Measurements from ENCODE around the gene KCNB1. TPM values are rescaled to one million over a fixed set of nuclear protein-coding genes. Genes with fewer than 3 reads are reported as not detected.

The KCNB1 gene
- total and polyA plus RNA-seq, 2 donors (not counting 1 experiment from before 2014, with no cell fraction given): under 0.01 to 0.07 TPM

- Histone ChIP-seq H3K9ac (ENCODE audit: insufficient read depth, low read length) (no peak overlapping the region), H3K4me3 (replicated peaks in 1 of 4; ENCODE audit: control extremely low read depth in 1 of 4, insufficient read depth in 1 of 4, low read depth in 3 of 4, low read length in 4 of 4) (no peak overlapping the region), H3K27ac (ENCODE audit: insufficient read depth, low read length) (no peak overlapping the region), H3K4me1 (ENCODE audit: control insufficient read depth, extremely low read depth, insufficient read depth, low read length) (no peaks in the 10 kb centered on the region), H2AFZ (ENCODE audit: low read length) (no peak overlapping the region), H3K36me3 (ENCODE audit: control insufficient read depth, insufficient read depth, low read length) (no peaks in the 10 kb centered on the region), H3K79me2 (ENCODE audit: control insufficient read depth, insufficient read depth, low read length) (no peaks in the 10 kb centered on the region), H3K4me2 (ENCODE audit: extremely low read depth, insufficient read depth, low read length) (no peak overlapping the region), H3K9me3 (ENCODE audit: control insufficient read depth, insufficient read depth, low read depth, low read length) (no peaks in the 10 kb centered on the region), H3K27me3 (ENCODE audit: control insufficient read depth, insufficient read depth, low read length) (peaks cover 22% of the 10 kb centered on the region), H4K20me1 (ENCODE audit: control insufficient read depth, extremely low read depth, insufficient read depth, low read length) (no peaks in the 10 kb centered on the region)
- no peak for TF ChIP-seq EZH2 (IDR thresholded peaks at IDR 0.05; ENCODE audit: low read length, missing control alignments)
- TF ChIP-seq, protein P1, sequence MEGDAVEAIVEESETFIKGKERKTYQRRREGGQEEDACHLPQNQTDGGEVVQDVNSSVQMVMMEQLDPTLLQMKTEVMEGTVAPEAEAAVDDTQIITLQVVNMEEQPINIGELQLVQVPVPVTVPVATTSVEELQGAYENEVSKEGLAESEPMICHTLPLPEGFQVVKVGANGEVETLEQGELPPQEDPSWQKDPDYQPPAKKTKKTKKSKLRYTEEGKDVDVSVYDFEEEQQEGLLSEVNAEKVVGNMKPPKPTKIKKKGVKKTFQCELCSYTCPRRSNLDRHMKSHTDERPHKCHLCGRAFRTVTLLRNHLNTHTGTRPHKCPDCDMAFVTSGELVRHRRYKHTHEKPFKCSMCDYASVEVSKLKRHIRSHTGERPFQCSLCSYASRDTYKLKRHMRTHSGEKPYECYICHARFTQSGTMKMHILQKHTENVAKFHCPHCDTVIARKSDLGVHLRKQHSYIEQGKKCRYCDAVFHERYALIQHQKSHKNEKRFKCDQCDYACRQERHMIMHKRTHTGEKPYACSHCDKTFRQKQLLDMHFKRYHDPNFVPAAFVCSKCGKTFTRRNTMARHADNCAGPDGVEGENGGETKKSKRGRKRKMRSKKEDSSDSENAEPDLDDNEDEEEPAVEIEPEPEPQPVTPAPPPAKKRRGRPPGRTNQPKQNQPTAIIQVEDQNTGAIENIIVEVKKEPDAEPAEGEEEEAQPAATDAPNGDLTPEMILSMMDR (conservative IDR thresholded peaks at IDR 0.05 in 1 of 2, IDR thresholded peaks at IDR 0.05 in 1 of 2; ENCODE audit: low read depth in 1 of 2, low read length in 2 of 2): no peak
- DNase-seq (ENCODE audit: low read depth in 2 of 2): no peak
These were observed 64.5 kb downstream of the KCNB1 start for GRCh38 chr20:49417843-49418555.

DNA sequence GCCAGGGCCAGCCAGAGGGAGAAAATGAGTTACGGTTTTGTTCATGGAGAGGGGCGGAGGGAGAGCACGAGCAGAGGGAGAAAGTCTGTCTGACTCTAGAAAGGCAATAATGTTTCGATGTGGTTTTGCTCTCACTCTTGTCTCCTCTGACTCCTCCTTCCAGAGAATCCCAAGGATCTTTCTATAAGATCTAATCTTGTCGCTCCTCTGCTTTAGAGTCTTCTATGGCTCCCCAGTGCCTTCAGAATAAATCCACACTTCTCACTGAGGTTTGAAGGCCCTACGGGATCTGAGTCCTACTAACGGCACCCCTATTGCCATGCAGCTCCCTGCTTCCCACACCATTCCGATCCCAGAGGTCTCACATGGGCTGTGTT, 66.8 kb downstream of the KCNB1 start:
- H3K27ac ChIP-seq (ENCODE audit: insufficient read depth, low read length): no peak overlapping the region
- H3K79me2 ChIP-seq (ENCODE audit: control insufficient read depth, insufficient read depth, low read length): no peaks in the 10 kb centered on the region
- no peaks in the 10 kb centered on the region for H4K20me1 ChIP-seq (ENCODE audit: control insufficient read depth, extremely low read depth, insufficient read depth, low read length)
- H3K27me3 ChIP-seq (ENCODE audit: control insufficient read depth, insufficient read depth, low read length): peaks cover 22% of the 10 kb centered on the region
- no peak overlapping the region for H3K4me2 ChIP-seq (ENCODE audit: extremely low read depth, insufficient read depth, low read length)
- no peak overlapping the region for H3K4me3 ChIP-seq (replicated peaks in 1 of 4; ENCODE audit: control extremely low read depth in 1 of 4, insufficient read depth in 1 of 4, low read depth in 3 of 4, low read length in 4 of 4)
- no peak for DNase-seq (ENCODE audit: low read depth in 2 of 2)
- no peak overlapping the region for H2AFZ ChIP-seq (ENCODE audit: low read length)
- no peaks in the 10 kb centered on the region for H3K36me3 ChIP-seq (ENCODE audit: control insufficient read depth, insufficient read depth, low read length)
- TF ChIP-seq EZH2 (IDR thresholded peaks at IDR 0.05; ENCODE audit: low read length, missing control alignments): no peak
- TF ChIP-seq, protein P1 (conservative IDR thresholded peaks at IDR 0.05 in 1 of 2, IDR thresholded peaks at IDR 0.05 in 1 of 2; ENCODE audit: low read depth in 1 of 2, low read length in 2 of 2): no peak
- H3K4me1 ChIP-seq (ENCODE audit: control insufficient read depth, extremely low read depth, insufficient read depth, low read length): no peaks in the 10 kb centered on the region
- H3K9me3 ChIP-seq (ENCODE audit: control insufficient read depth, insufficient read depth, low read depth, low read length): no peaks in the 10 kb centered on the region
- H3K9ac ChIP-seq (ENCODE audit: insufficient read depth, low read length): no peak overlapping the region

DNA sequence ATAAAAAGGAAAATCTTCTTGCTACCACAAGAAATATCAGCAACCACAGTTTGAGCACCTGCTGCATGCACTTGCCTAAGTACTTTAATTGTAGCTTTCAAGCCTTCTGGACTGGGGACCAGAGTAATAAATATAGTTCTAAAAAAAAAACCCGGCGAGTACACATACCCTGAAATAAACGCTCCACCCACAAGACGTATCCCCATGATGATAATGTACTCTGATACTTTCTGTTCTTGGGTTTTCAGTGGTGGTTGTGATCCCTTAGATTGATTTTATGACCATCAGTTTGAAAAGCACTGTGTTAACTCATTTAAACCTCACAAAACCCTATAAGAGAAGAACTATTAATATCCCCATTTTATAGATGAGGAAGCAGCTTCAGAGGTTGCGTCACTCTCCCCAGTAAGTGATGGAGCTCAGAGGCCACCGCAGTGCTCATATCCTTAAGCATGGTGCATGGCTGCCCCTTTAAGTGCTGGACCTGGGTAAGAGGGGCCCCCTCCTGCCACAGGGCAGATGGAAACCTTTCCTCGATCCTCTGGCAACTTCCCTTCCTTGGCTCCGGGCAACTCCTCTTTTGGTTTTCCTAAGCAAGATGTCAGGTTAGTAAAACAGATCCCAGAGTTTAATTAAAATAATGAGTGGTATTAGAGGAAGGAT, 67.3 kb downstream of the KCNB1 start:
- no peak overlapping the region for H2AFZ ChIP-seq (ENCODE audit: low read length)
- H3K4me3 ChIP-seq (replicated peaks in 1 of 4; ENCODE audit: control extremely low read depth in 1 of 4, insufficient read depth in 1 of 4, low read depth in 3 of 4, low read length in 4 of 4): no peak overlapping the region
- H3K9ac ChIP-seq (ENCODE audit: insufficient read depth, low read length): no peak overlapping the region
- peaks cover 18% of the 10 kb centered on the region for H3K27me3 ChIP-seq (ENCODE audit: control insufficient read depth, insufficient read depth, low read length)
- H3K79me2 ChIP-seq (ENCODE audit: control insufficient read depth, insufficient read depth, low read length): no peaks in the 10 kb centered on the region
- H4K20me1 ChIP-seq (ENCODE audit: control insufficient read depth, extremely low read depth, insufficient read depth, low read length): no peaks in the 10 kb centered on the region
- H3K4me2 ChIP-seq (ENCODE audit: extremely low read depth, insufficient read depth, low read length): no peak overlapping the region
- H3K27ac ChIP-seq (ENCODE audit: insufficient read depth, low read length): no peak overlapping the region
- H3K9me3 ChIP-seq (ENCODE audit: control insufficient read depth, insufficient read depth, low read depth, low read length): no peaks in the 10 kb centered on the region
- no peaks in the 10 kb centered on the region for H3K36me3 ChIP-seq (ENCODE audit: control insufficient read depth, insufficient read depth, low read length)
- DNase-seq (ENCODE audit: low read depth in 2 of 2): no peak
- H3K4me1 ChIP-seq (ENCODE audit: control insufficient read depth, extremely low read depth, insufficient read depth, low read length): no peaks in the 10 kb centered on the region
- TF ChIP-seq, protein P1 (conservative IDR thresholded peaks at IDR 0.05 in 1 of 2, IDR thresholded peaks at IDR 0.05 in 1 of 2; ENCODE audit: low read depth in 1 of 2, low read length in 2 of 2): no peak
- no peak for TF ChIP-seq EZH2 (IDR thresholded peaks at IDR 0.05; ENCODE audit: low read length, missing control alignments)

All from fibroblast of lung (primary cell).